HG03558 (cell line): ENCODE data around the gene PRKCH.

ENCODE experiments used
- ATAC-seq: cut with Tn5 transposase; IDR thresholded peaks from one replicate; pipeline ENCODE4 v1.9.1; 2021; ENCODE audit warnings: moderate number of reproducible peaks; ENCODE audit not compliant: unreplicated experiment; ENCODE audit errors: extremely low read depth

Gene PRKCH

GRCh38 chr14:61556455-61556854 is 235.1 kb downstream of the PRKCH start:
- ATAC-seq = no peak

GRCh38 chr14:61557262-61557661 is 235.9 kb downstream of the PRKCH start:
- ATAC-seq = no peak

GRCh38 chr14:61557854-61558253 is 236.5 kb downstream of the PRKCH start:
- ATAC-seq = no peak

GRCh38 chr14:61558271-61558670 is 236.9 kb downstream of the PRKCH start:
- ATAC-seq = no peak

GRCh38 chr14:61559641-61560201 is 238.3 kb downstream of the PRKCH start:
- no peak for ATAC-seq

- no peak for ATAC-seq
Measured at GRCh38 chr14:61560323-61560722, 238.9 kb downstream of the PRKCH start.

- ATAC-seq = no peak
Measured at GRCh38 chr14:61561104-61561503, 239.7 kb downstream of the PRKCH start.

GRCh38 chr14:61561657-61562276 is 240.4 kb downstream of the PRKCH start:
- ATAC-seq = no peak

- no peak for ATAC-seq
Measured at GRCh38 chr14:61562321-61563161, 241.2 kb downstream of the PRKCH start.

- ATAC-seq = no peak
Measured at GRCh38 chr14:61563162-61563511, 241.8 kb downstream of the PRKCH start.

GRCh38 chr14:61563880-61564617 is 242.7 kb downstream of the PRKCH start:
- ATAC-seq = no peak

GRCh38 chr14:61564618-61565091 is 243.3 kb downstream of the PRKCH start:
- no peak for ATAC-seq

GRCh38 chr14:61565181-61565580 is 243.8 kb downstream of the PRKCH start:
- no peak for ATAC-seq

GRCh38 chr14:61565836-61566536 is 244.6 kb downstream of the PRKCH start:
- no peak for ATAC-seq

GRCh38 chr14:61566537-61567225 is 245.3 kb downstream of the PRKCH start:
- ATAC-seq = no peak

GRCh38 chr14:61567838-61568571 is 246.6 kb downstream of the PRKCH start:
- no peak for ATAC-seq

- peak; percentile 69 for ATAC-seq
Measured at GRCh38 chr14:61568572-61569011, 247.2 kb downstream of the PRKCH start.

GRCh38 chr14:61569308-61569707 is 247.9 kb downstream of the PRKCH start:
- ATAC-seq = no peak
